Glutamatergic neuron (in vitro differentiated cells): ENCODE data around the gene TTC34. TPM values are rescaled to one million over a fixed set of nuclear protein-coding genes. Genes with fewer than 3 reads are reported as not detected.

ENCODE experiments used
- DNase-seq: peaks from one replicate; pipeline ENCODE4 v3.0.0; 2022
- H3K27ac Mint-ChIP-seq: one replicate; pipeline ENCODE4 v1.8.0; 2020; ENCODE audit warnings: mild to moderate bottlenecking, mixed read lengths, inconsistent platforms; ENCODE audit not compliant: unreplicated experiment
- H3K27me3 Mint-ChIP-seq: one replicate; pipeline ENCODE4 v1.8.0; 2020; ENCODE audit warnings: mild to moderate bottlenecking, moderate library complexity, mixed read lengths, inconsistent platforms; ENCODE audit not compliant: unreplicated experiment
- H3K36me3 Mint-ChIP-seq: one replicate; pipeline ENCODE4 v1.8.0; 2020; ENCODE audit warnings: mild to moderate bottlenecking, mixed read lengths, inconsistent platforms; ENCODE audit not compliant: unreplicated experiment
- H3K4me1 Mint-ChIP-seq: one replicate; pipeline ENCODE4 v1.8.0; 2020; ENCODE audit warnings: mild to moderate bottlenecking, low read depth, mixed read lengths, inconsistent platforms; ENCODE audit not compliant: unreplicated experiment
- H3K4me3 Mint-ChIP-seq: one replicate; pipeline ENCODE4 v1.8.0; 2020; ENCODE audit warnings: mild to moderate bottlenecking, mixed read lengths, inconsistent platforms; ENCODE audit not compliant: unreplicated experiment
- H3K9me3 Mint-ChIP-seq: one replicate; pipeline ENCODE4 v1.8.0; 2020; ENCODE audit warnings: mild to moderate bottlenecking, moderate library complexity, mixed read lengths, inconsistent platforms; ENCODE audit not compliant: unreplicated experiment
- total RNA-seq: library from RNA; stranded (reverse); fragmentation: NEBNext Ultra II Directional; extraction: Animal tissue kit (Norgen Biotek cat#: 25700); gene quantifications from one replicate; pipeline ENCODE4 v1.2.1, GENCODE V29; 2021; ENCODE audit not compliant: unreplicated experiment
- TF ChIP-seq, protein P1 (sequence below): fragments of 200-600 bp; sonication (generic); IDR thresholded peaks from one replicate; pipeline ENCODE4 v1.5.0; 2021; ENCODE audit not compliant: partially characterized antibody, unreplicated experiment

TTC34 gene
- total RNA-seq, 1 donor from 2014 or later = 0.74 TPM

DNA sequence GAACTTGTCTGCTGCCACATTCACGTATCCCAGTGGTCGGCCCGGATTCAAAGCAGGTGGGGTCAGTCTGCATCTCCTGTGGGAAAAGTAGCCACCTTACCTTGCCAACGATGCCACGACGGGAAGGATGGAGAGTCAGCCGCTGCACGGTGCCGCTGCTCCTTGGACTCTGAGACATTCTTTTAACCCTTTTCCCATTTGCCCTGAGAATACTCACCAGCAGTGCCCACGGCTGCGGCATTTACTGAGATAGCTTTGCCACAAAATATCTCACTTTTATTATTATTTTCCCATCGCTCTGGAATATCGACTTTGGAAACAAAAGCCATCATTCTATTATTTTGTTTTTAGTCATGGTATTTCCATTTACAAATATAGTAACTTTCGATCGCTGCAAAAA is 15.3 kb upstream of the TTC34 start:
- TF ChIP-seq, protein P1, sequence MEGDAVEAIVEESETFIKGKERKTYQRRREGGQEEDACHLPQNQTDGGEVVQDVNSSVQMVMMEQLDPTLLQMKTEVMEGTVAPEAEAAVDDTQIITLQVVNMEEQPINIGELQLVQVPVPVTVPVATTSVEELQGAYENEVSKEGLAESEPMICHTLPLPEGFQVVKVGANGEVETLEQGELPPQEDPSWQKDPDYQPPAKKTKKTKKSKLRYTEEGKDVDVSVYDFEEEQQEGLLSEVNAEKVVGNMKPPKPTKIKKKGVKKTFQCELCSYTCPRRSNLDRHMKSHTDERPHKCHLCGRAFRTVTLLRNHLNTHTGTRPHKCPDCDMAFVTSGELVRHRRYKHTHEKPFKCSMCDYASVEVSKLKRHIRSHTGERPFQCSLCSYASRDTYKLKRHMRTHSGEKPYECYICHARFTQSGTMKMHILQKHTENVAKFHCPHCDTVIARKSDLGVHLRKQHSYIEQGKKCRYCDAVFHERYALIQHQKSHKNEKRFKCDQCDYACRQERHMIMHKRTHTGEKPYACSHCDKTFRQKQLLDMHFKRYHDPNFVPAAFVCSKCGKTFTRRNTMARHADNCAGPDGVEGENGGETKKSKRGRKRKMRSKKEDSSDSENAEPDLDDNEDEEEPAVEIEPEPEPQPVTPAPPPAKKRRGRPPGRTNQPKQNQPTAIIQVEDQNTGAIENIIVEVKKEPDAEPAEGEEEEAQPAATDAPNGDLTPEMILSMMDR = no peak
- peaks cover 15% of the 10 kb centered on the region for H3K27me3 Mint-ChIP-seq
- no peak for DNase-seq
- no peak overlapping the region for H3K27ac Mint-ChIP-seq
- H3K36me3 Mint-ChIP-seq = no peaks in the 10 kb centered on the region
- H3K4me3 Mint-ChIP-seq = no peak overlapping the region
- H3K9me3 Mint-ChIP-seq = peaks cover 13% of the 10 kb centered on the region
- no peaks in the 10 kb centered on the region for H3K4me1 Mint-ChIP-seq

DNA sequence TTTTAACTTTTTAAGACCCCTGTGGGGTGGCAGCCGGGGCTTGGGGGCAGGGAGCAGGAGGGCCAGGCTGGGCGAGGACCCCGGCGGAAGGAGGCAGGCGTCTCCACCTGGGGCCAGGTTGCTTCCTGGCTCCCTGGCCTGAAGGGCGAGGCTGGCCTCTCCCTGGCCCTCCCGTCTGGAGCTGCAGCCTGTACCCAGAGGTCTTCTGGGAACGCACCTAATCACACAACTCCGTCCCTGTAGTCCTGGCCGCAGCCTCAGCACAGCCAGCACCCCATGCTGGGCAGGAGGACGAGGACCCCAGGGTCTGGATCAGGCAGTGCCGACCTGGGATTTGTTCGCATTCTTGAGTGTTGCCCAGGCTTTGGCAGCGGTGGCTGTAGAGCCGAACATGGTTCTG is 14.1 kb upstream of the TTC34 start:
- Mint-ChIP-seq H3K27me3 (peaks cover 15% of the 10 kb centered on the region), H3K4me3 (no peak overlapping the region), H3K27ac (no peak overlapping the region), H3K4me1 (no peaks in the 10 kb centered on the region), H3K9me3 (peaks cover 14% of the 10 kb centered on the region), H3K36me3 (no peaks in the 10 kb centered on the region)
- DNase-seq = no peak
- TF ChIP-seq, protein P1 = no peak

DNA sequence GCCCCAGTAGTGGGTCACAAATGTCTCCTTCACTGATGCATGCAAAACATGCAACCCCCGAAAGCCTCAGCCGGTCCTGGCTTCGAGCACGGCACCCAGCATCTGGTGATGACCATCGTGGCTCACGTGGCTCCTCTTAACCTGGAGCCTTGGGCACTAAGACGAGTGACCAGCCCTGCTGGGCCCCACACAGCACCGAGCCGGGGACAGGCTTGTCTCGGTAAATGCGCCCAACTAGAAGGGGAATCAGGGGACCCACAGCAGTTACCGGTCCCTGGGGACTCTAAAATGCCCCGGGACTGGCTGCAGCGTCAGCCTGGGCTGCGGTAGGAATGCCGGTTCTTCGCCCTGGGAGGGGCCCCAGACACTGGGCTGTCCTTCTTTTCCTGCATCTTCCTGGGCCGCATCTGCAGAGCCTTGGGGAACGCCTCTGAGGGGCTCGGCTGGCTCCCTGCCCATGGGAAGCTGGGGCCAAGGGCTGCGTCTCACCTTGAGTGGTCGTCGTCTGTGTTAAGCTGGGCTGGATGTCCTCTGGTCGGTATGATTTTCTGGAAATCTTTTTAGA is 13.1 kb upstream of the TTC34 start:
- no peak for DNase-seq
- Mint-ChIP-seq H3K4me1 (no peaks in the 10 kb centered on the region), H3K36me3 (no peaks in the 10 kb centered on the region), H3K27ac (no peak overlapping the region), H3K9me3 (peaks cover 9% of the 10 kb centered on the region), H3K4me3 (no peak overlapping the region), H3K27me3 (peaks cover 10% of the 10 kb centered on the region)
- TF ChIP-seq, protein P1 = no peak

DNA sequence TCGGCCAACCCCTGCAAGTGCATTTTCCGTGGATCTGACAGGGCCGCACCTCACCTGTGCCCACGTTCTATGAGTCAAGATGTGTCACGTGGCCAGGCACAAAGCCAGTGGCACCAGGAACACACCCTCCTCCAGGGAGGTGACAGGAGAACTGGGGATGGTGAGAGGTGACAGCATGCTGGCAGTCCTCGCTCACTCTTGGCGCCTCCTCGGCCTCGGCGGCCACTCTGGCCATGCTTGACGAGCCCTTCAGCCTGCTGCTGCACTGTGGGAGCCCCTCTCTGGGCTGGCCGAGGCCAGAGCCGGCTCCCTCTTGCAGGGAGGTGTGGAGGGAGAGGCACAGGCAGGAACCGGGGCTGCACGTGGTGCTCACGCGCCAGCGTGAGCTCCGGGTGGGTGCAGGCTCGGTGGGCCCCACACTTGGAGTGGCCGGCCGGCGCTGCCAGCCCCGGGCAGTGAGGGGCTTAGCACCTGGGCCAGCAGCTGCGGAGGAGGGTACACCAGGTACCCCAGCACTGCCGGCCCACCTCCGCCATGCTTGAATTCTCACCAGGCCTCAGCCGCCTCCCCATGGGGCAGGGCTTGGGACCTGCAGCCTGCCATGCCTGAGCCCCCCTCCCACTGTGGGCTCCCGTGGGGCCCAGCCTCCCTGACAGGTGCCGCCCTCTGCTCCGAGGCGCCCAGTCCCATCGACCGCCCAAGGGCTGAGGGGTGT is 11.6 kb upstream of the TTC34 start:
- H3K9me3 Mint-ChIP-seq = peaks cover 3% of the 10 kb centered on the region
- TF ChIP-seq, protein P1 = no peak
- no peak overlapping the region for H3K27ac Mint-ChIP-seq

DNA sequence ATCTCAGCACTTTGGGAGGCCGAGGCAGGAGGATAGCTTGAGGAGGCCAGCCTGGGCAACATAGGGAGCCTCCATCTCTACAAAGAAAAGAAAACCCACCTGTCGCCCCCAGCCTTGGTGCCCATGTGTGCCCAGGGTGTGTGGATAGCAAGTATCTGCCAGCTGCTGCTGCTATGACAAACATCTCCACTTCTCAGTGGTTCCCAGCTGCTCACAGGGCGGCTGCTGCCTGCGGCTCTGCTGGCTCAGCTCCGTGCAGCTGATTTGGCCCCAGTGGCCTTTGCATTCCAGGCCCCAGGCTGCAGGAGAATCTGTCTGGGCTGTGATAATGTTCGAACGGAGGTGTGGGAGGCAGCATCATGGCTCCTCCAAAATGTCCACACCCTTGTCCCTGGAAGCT is 10.6 kb upstream of the TTC34 start:
- Mint-ChIP-seq H3K4me3 (no peak overlapping the region), H3K36me3 (no peaks in the 10 kb centered on the region), H3K27ac (no peak overlapping the region), H3K9me3 (peaks cover 3% of the 10 kb centered on the region), H3K27me3 (no peaks in the 10 kb centered on the region), H3K4me1 (no peaks in the 10 kb centered on the region)
- TF ChIP-seq, protein P1 = no peak
- DNase-seq = no peak

More for the DNA sequence above, 11.6 kb upstream of the TTC34 start:
- Mint-ChIP-seq H3K4me1 (no peaks in the 10 kb centered on the region), H3K27me3 (no peaks in the 10 kb centered on the region), H3K36me3 (no peaks in the 10 kb centered on the region), H3K4me3 (no peak overlapping the region)
- DNase-seq = no peak
